HEK293 (cell line): ENCODE data around the gene MEFV.
A peak's percentile ranks its signal among the peaks of the same experiment; 100 is the strongest.

Source experiments
- BCL11A ChIP-seq: fragments of 450-650 bp; formaldehyde crosslinking; IDR thresholded peaks from 2 replicates; pipeline ENCODE4 v1.5.1; 2016; ENCODE audit warnings: low read depth, missing biosample characterization, missing genetic modification characterization
- GFI1B ChIP-seq: fragments of 450-650 bp; formaldehyde crosslinking; IDR thresholded peaks from 2 replicates; pipeline ENCODE4 v1.5.1; 2016; ENCODE audit warnings: missing biosample characterization, missing genetic modification characterization
- GLI2 ChIP-seq: fragments of 450-650 bp; formaldehyde crosslinking; IDR thresholded peaks from 2 replicates; pipeline ENCODE4; 2017; ENCODE audit warnings: missing biosample characterization, missing genetic modification characterization, low read depth, borderline replicate concordance
- TRIM28 ChIP-seq: IDR thresholded peaks from 2 replicates; pipeline ENCODE4 v1.6.1; 2011; ENCODE audit warnings: low read length, control low read depth, borderline replicate concordance
- ZBTB44 ChIP-seq: fragments of 450-650 bp; IDR thresholded peaks from 2 replicates; pipeline ENCODE4 v1.5.1; 2018; ENCODE audit warnings: missing biosample characterization, mild to moderate bottlenecking, missing genetic modification characterization
- ZBTB6 ChIP-seq: fragments of 450-650 bp; formaldehyde crosslinking; IDR thresholded peaks from 2 replicates; pipeline ENCODE4 v1.5.1; 2017; ENCODE audit warnings: missing biosample characterization, missing genetic modification characterization
- ZFP37 ChIP-seq: fragments of 450-650 bp; formaldehyde crosslinking; IDR thresholded peaks from 2 replicates; pipeline ENCODE4 v1.5.1; 2016; ENCODE audit warnings: missing biosample characterization, missing genetic modification characterization
- ZNF10 ChIP-seq: fragments of 450-650 bp; formaldehyde crosslinking; IDR thresholded peaks from 2 replicates; pipeline ENCODE4 v1.5.1; 2017; ENCODE audit warnings: missing biosample characterization, missing genetic modification characterization
- ZNF114 ChIP-seq: fragments of 450-650 bp; formaldehyde crosslinking; IDR thresholded peaks from 2 replicates; pipeline ENCODE4 v1.5.0; 2017; ENCODE audit warnings: missing biosample characterization, missing genetic modification characterization
- ZNF132 ChIP-seq: fragments of 450-650 bp; formaldehyde crosslinking; IDR thresholded peaks from 2 replicates; pipeline ENCODE4 v1.5.1; 2017; ENCODE audit warnings: missing biosample characterization, missing genetic modification characterization, borderline replicate concordance
- ZNF16 ChIP-seq: fragments of 450-650 bp; formaldehyde crosslinking; IDR thresholded peaks from 2 replicates; pipeline ENCODE4 v1.5.1; 2016; ENCODE audit warnings: low read depth, missing biosample characterization, missing genetic modification characterization
- ZNF211 ChIP-seq: fragments of 450-650 bp; formaldehyde crosslinking; IDR thresholded peaks from 2 replicates; pipeline ENCODE4 v1.5.1; 2016; ENCODE audit warnings: low read depth, missing biosample characterization, missing genetic modification characterization
- ZNF221 ChIP-seq: fragments of 450-650 bp; formaldehyde crosslinking; IDR thresholded peaks from 2 replicates; pipeline ENCODE4 v1.5.1; 2017; ENCODE audit warnings: missing biosample characterization, missing genetic modification characterization, borderline replicate concordance
- ZNF223 ChIP-seq: fragments of 450-650 bp; formaldehyde crosslinking; IDR thresholded peaks from 2 replicates; pipeline ENCODE4 v1.5.1; 2016; ENCODE audit warnings: missing biosample characterization, missing genetic modification characterization
- ZNF26 ChIP-seq: fragments of 450-650 bp; formaldehyde crosslinking; IDR thresholded peaks from 2 replicates; pipeline ENCODE4 v1.5.1; 2016; ENCODE audit warnings: missing biosample characterization, missing genetic modification characterization
- ZNF324 ChIP-seq: fragments of 450-650 bp; formaldehyde crosslinking; IDR thresholded peaks from 2 replicates; pipeline ENCODE4 v1.5.1; 2016; ENCODE audit warnings: missing biosample characterization, missing genetic modification characterization
- ZNF558 ChIP-seq: fragments of 450-650 bp; formaldehyde crosslinking; IDR thresholded peaks from 2 replicates; pipeline ENCODE4 v1.5.1; 2016; ENCODE audit warnings: missing biosample characterization, missing genetic modification characterization
- ZNF571 ChIP-seq: fragments of 450-650 bp; formaldehyde crosslinking; IDR thresholded peaks from 2 replicates; pipeline ENCODE4 v1.5.0; 2017; ENCODE audit warnings: missing biosample characterization, missing genetic modification characterization
- ZNF645 ChIP-seq: fragments of 450-650 bp; formaldehyde crosslinking; IDR thresholded peaks from 2 replicates; pipeline ENCODE4; 2016; ENCODE audit warnings: missing biosample characterization, missing genetic modification characterization
- ZNF76 ChIP-seq: fragments of 450-650 bp; formaldehyde crosslinking; IDR thresholded peaks from 2 replicates; pipeline ENCODE4; 2016; ENCODE audit warnings: low read depth, missing biosample characterization, missing genetic modification characterization, borderline replicate concordance
- ZSCAN16 ChIP-seq: fragments of 450-650 bp; formaldehyde crosslinking; IDR thresholded peaks from 2 replicates; pipeline ENCODE4 v1.5.1; 2016; ENCODE audit warnings: missing biosample characterization, missing genetic modification characterization
- TF ChIP-seq, protein P1 (sequence below): fragments of 450-650 bp; formaldehyde crosslinking; IDR thresholded peaks from 2 replicates; pipeline ENCODE4 v1.5.0; 2017; ENCODE audit warnings: missing biosample characterization, missing genetic modification characterization, borderline replicate concordance
- TF ChIP-seq, protein P2 (sequence below): fragments of 450-650 bp; formaldehyde crosslinking; IDR thresholded peaks from 2 replicates; pipeline ENCODE4 v1.5.1; 2016; ENCODE audit warnings: missing biosample characterization, missing genetic modification characterization
- TF ChIP-seq, protein P3 (sequence below): fragments of 450-650 bp; formaldehyde crosslinking; IDR thresholded peaks from 2 replicates; pipeline ENCODE4 v1.5.1; 2016; ENCODE audit warnings: missing biosample characterization, missing genetic modification characterization
- TF ChIP-seq, protein P4 (sequence below): IDR thresholded peaks from 2 replicates; pipeline ENCODE4 v1.6.1; 2011; ENCODE audit warnings: mild to moderate bottlenecking, low read depth, low read length, borderline replicate concordance

The MEFV gene

DNA sequence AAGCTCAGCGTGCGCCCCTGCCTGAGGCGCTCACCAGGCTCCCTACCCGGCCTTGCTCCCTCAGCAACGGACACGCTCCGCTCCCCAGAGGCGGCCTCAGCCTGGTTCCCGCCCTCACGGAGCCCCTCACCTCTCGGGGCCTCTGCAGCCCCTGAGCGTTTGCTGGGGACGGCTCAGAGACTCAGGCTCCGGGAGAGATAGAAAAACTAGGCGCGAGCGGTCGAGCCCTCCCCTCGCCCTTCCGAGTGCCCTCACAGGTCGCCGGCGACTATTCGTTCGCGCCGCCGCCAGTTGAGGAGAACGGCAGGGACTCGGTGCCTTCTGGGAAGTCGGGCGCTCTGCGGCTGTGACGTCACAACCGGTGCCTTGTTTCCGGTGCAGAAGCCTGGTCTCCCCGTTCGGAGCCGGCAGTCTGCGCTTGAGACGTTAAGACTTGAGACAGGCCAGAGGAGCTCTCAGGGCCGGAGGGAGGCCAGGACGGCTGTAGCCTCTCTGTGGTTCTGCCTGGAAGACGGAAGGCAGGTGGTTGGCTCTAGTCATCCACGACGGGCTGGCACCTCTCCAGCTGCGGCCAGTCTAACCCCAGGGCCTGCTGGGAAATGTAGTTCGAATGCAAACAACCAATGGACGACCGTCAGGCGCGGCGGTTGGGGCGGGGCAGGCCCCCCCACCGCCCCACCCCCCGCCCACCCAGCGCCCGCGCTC, 21.4 kb downstream of the MEFV start, which contains the start of gene ZNF200 (continued):
- TF ChIP-seq, protein P1, sequence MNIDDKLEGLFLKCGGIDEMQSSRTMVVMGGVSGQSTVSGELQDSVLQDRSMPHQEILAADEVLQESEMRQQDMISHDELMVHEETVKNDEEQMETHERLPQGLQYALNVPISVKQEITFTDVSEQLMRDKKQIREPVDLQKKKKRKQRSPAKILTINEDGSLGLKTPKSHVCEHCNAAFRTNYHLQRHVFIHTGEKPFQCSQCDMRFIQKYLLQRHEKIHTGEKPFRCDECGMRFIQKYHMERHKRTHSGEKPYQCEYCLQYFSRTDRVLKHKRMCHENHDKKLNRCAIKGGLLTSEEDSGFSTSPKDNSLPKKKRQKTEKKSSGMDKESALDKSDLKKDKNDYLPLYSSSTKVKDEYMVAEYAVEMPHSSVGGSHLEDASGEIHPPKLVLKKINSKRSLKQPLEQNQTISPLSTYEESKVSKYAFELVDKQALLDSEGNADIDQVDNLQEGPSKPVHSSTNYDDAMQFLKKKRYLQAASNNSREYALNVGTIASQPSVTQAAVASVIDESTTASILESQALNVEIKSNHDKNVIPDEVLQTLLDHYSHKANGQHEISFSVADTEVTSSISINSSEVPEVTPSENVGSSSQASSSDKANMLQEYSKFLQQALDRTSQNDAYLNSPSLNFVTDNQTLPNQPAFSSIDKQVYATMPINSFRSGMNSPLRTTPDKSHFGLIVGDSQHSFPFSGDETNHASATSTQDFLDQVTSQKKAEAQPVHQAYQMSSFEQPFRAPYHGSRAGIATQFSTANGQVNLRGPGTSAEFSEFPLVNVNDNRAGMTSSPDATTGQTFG (tag by site-specific recombination) = no peak
- TF ChIP-seq BCL11A (tag by site-specific recombination) (no peak), ZNF558 (tag by site-specific recombination) (no peak), ZNF221 (tag by site-specific recombination) (no peak), ZNF10 (peak; percentile 74; the same call in 1 of the 2 replicates), ZNF324 (peak; percentile 62), GLI2 (tag by site-specific recombination) (no peak), ZNF76 (peak; percentile 98), GFI1B (tag by site-specific recombination) (no peak), ZFP37 (tag by site-specific recombination) (no peak), ZNF571 (tag by site-specific recombination) (no peak), ZNF211 (tag by site-specific recombination) (no peak), ZNF223 (tag by site-specific recombination) (no peak), ZNF645 (tag by site-specific recombination) (no peak), ZSCAN16 (tag by site-specific recombination) (no peak), ZNF114 (tag by site-specific recombination) (no peak), TRIM28 (no peak), ZNF16 (tag by site-specific recombination) (no peak), ZBTB44 (no peak), ZBTB6 (tag by site-specific recombination) (peak; percentile 77), ZNF26 (tag by site-specific recombination) (no peak), ZNF132 (tag by site-specific recombination) (no peak)
- TF ChIP-seq, protein P2, sequence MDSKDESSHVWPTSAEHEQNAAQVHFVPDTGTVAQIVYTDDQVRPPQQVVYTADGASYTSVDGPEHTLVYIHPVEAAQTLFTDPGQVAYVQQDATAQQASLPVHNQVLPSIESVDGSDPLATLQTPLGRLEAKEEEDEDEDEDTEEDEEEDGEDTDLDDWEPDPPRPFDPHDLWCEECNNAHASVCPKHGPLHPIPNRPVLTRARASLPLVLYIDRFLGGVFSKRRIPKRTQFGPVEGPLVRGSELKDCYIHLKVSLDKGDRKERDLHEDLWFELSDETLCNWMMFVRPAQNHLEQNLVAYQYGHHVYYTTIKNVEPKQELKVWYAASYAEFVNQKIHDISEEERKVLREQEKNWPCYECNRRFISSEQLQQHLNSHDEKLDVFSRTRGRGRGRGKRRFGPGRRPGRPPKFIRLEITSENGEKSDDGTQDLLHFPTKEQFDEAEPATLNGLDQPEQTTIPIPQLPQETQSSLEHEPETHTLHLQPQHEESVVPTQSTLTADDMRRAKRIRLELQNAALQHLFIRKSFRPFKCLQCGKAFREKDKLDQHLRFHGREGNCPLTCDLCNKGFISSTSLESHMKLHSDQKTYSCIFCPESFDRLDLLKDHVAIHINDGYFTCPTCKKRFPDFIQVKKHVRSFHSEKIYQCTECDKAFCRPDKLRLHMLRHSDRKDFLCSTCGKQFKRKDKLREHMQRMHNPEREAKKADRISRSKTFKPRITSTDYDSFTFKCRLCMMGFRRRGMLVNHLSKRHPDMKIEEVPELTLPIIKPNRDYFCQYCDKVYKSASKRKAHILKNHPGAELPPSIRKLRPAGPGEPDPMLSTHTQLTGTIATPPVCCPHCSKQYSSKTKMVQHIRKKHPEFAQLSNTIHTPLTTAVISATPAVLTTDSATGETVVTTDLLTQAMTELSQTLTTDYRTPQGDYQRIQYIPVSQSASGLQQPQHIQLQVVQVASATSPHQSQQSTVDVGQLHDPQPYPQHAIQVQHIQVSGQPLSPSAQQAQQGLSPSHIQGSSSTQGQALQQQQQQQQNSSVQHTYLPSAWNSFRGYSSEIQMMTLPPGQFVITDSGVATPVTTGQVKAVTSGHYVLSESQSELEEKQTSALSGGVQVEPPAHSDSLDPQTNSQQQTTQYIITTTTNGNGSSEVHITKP = peak; percentile 56
- TF ChIP-seq, protein P3, sequence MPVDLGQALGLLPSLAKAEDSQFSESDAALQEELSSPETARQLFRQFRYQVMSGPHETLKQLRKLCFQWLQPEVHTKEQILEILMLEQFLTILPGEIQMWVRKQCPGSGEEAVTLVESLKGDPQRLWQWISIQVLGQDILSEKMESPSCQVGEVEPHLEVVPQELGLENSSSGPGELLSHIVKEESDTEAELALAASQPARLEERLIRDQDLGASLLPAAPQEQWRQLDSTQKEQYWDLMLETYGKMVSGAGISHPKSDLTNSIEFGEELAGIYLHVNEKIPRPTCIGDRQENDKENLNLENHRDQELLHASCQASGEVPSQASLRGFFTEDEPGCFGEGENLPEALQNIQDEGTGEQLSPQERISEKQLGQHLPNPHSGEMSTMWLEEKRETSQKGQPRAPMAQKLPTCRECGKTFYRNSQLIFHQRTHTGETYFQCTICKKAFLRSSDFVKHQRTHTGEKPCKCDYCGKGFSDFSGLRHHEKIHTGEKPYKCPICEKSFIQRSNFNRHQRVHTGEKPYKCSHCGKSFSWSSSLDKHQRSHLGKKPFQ = no peak
- TF ChIP-seq, protein P4, sequence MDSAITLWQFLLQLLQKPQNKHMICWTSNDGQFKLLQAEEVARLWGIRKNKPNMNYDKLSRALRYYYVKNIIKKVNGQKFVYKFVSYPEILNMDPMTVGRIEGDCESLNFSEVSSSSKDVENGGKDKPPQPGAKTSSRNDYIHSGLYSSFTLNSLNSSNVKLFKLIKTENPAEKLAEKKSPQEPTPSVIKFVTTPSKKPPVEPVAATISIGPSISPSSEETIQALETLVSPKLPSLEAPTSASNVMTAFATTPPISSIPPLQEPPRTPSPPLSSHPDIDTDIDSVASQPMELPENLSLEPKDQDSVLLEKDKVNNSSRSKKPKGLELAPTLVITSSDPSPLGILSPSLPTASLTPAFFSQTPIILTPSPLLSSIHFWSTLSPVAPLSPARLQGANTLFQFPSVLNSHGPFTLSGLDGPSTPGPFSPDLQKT = no peak
